ENCODE measurements around the gene DHX35.

Gene DHX35

GRCh38 chr20:38937978-38938473, 24.1 kb upstream of the DHX35 start:
- TF ChIP-seq, protein P1, sequence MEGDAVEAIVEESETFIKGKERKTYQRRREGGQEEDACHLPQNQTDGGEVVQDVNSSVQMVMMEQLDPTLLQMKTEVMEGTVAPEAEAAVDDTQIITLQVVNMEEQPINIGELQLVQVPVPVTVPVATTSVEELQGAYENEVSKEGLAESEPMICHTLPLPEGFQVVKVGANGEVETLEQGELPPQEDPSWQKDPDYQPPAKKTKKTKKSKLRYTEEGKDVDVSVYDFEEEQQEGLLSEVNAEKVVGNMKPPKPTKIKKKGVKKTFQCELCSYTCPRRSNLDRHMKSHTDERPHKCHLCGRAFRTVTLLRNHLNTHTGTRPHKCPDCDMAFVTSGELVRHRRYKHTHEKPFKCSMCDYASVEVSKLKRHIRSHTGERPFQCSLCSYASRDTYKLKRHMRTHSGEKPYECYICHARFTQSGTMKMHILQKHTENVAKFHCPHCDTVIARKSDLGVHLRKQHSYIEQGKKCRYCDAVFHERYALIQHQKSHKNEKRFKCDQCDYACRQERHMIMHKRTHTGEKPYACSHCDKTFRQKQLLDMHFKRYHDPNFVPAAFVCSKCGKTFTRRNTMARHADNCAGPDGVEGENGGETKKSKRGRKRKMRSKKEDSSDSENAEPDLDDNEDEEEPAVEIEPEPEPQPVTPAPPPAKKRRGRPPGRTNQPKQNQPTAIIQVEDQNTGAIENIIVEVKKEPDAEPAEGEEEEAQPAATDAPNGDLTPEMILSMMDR (IDR thresholded peaks at IDR 0.05; ENCODE audit: extremely low read depth, insufficient read depth, missing control alignments), result no peak
- in situ Hi-C loops (cut with MboI; ENCODE audit: low pct_unique_long_range_greater_than_20kb, low sequenced_read_pairs, unreplicated experiment), result no loop called here
- DNase-seq (ENCODE audit: low spot score), result no peak

GRCh38 chr20:38939686-38940085, 22.5 kb upstream of the DHX35 start:
- TF ChIP-seq, protein P1 (IDR thresholded peaks at IDR 0.05; ENCODE audit: extremely low read depth, insufficient read depth, missing control alignments), result no peak
- in situ Hi-C loops (cut with MboI; ENCODE audit: low pct_unique_long_range_greater_than_20kb, low sequenced_read_pairs, unreplicated experiment), result no loop called here
- no peak for DNase-seq (ENCODE audit: low spot score)

DNA sequence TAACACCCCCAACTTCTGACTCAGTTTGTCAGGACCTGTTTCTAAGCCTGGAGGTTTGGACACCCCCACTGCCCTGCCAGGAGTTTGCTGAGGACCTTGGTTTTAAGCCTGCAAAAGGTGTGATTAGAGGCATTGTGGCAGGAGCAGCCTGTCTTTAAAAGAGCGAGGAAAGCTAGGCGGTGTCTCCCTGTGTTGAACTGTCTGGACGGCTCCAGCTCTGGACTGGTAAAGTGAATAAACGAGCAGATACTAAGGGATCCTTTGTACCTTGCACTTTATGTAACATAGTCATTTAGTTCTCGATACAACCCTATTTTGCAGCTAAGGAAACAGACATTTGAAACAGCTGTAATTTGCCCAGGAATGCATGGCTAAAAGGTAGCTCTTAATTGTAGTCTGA, 21.5 kb upstream of the DHX35 start:
- in situ Hi-C loops (cut with MboI; ENCODE audit: low pct_unique_long_range_greater_than_20kb, low sequenced_read_pairs, unreplicated experiment), result no loop called here
- DNase-seq (ENCODE audit: low spot score), result no peak
- TF ChIP-seq, protein P1 (IDR thresholded peaks at IDR 0.05; ENCODE audit: extremely low read depth, insufficient read depth, missing control alignments), result no peak

DNA sequence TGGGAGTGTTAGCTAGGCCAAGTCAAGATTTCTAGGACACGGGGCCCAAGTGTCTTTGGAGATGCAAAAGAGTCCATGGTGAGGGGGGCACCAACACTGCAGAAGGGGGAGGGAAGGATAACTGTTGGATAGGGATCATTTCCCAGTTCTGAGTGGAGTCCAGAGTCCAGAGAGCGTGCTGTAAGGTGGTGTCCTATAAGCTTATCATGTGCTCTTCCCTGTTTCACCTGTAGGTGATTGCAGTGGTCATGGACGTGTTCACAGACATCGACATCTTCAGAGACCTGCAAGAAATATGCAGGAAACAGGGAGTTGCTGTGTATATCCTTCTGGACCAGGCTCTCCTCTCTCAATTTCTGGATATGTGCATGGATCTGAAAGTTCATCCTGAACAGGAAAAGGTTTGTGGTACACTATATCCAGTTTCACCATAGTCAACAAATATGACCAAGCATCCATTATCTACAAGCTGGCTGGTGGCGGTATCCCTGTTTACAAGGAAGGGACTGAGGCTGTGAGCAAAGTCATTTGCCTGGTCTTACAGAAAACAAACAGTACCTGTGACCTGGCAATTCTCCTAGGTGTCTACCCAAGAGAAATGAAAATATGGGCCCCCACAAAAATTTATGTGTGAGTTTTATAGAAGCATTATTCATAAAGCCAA, 20.3 kb upstream of the DHX35 start:
- no peak for DNase-seq (ENCODE audit: low spot score)
- in situ Hi-C loops (cut with MboI; ENCODE audit: low pct_unique_long_range_greater_than_20kb, low sequenced_read_pairs, unreplicated experiment), result no loop called here
- TF ChIP-seq, protein P1 (IDR thresholded peaks at IDR 0.05; ENCODE audit: extremely low read depth, insufficient read depth, missing control alignments), result no peak

DNA sequence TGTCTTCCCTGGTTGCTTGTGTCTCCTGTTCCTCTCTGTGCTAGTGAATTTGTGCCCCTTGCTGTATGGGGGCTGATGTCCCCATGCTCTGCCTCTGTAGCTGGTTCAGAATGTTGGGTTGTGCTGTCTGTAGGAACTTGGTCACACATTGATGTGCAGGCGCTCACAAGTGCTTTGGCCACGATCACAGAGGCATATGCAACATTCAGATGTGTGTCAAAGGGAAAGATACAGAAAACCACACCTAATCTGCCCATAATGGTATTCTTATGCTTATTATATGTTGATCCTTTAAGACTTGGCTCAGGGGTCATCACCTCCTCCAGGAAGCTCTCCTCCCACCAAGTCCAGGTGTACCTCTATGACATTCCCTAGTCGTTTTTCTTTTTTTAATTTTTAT, 17.1 kb upstream of the DHX35 start:
- DNase-seq (ENCODE audit: low spot score), result no peak
- in situ Hi-C loops (cut with MboI; ENCODE audit: low pct_unique_long_range_greater_than_20kb, low sequenced_read_pairs, unreplicated experiment), result no loop called here
- TF ChIP-seq, protein P1 (IDR thresholded peaks at IDR 0.05; ENCODE audit: extremely low read depth, insufficient read depth, missing control alignments), result no peak

GRCh38 chr20:38946836-38947235, 15.3 kb upstream of the DHX35 start:
- DNase-seq (ENCODE audit: low spot score), result no peak
- in situ Hi-C loops (cut with MboI; ENCODE audit: low pct_unique_long_range_greater_than_20kb, low sequenced_read_pairs, unreplicated experiment), result no loop called here
- TF ChIP-seq, protein P1 (IDR thresholded peaks at IDR 0.05; ENCODE audit: extremely low read depth, insufficient read depth, missing control alignments), result no peak
